OCI-LY7 (cell line): ENCODE measurements around the gene ORC6. TPM values are rescaled to one million over a fixed set of nuclear protein-coding genes. Genes with fewer than 3 reads are reported as not detected.

Experiments
- BruUV-seq: library from RNA; stranded (reverse); fragments of 400-500 nt; replicated peaks from 2 replicates; lab custom pipeline; 2021; lab: Mats Ljungman, UMichigan
- CTCF ChIA-PET: fragments of 300-600 bp; sonication (Branson Sonifier 250); formaldehyde crosslinking; loops from one replicate; lab custom pipeline; 2022; ENCODE audit warnings: antibody characterized with exemption; ENCODE audit not compliant: unreplicated experiment; lab: Charles Lee
- POLR2A ChIA-PET: fragments of 300-600 bp; sonication (Branson Sonifier 250); formaldehyde crosslinking; loops from one replicate; lab custom pipeline; 2022; ENCODE audit warnings: antibody characterized with exemption; lab: Charles Lee
- DNase-seq: peaks from one replicate; pipeline ENCODE4 v3.0.0-alpha.2; 2015; ENCODE audit warnings: low spot score
- H2AFZ ChIP-seq: fragments of 200-600 bp; sonication (generic), shearing (Covaris generic); 2 replicates; pipeline ENCODE4 v1.6.1; 2014; ENCODE audit warnings: mild to moderate bottlenecking, antibody characterized with exemption, low read length, moderate library complexity
- H3K27ac ChIP-seq: fragments of 200-600 bp; sonication (generic); 2 replicates; pipeline ENCODE4 v1.5.1; 2014; ENCODE audit warnings: mixed run types, low read depth, mild to moderate bottlenecking, moderate library complexity, low read length, inconsistent platforms; ENCODE audit not compliant: poor library complexity, severe bottlenecking
- H3K36me3 ChIP-seq: fragments of 200-600 bp; sonication (generic); 2 replicates; pipeline ENCODE4 v1.6.1; 2014; ENCODE audit warnings: mild to moderate bottlenecking, antibody characterized with exemption, low read length, moderate library complexity, mixed read lengths; ENCODE audit not compliant: insufficient read depth
- H3K4me1 ChIP-seq: fragments of 200-600 bp; sonication (generic); 2 replicates; pipeline ENCODE4 v1.5.1; 2014; ENCODE audit warnings: mild to moderate bottlenecking, low read length; ENCODE audit not compliant: insufficient read depth, poor library complexity, severe bottlenecking
- H3K4me2 ChIP-seq: fragments of 200-600 bp; sonication (generic); 2 replicates; pipeline ENCODE4 v1.6.1; 2014; ENCODE audit warnings: mild to moderate bottlenecking, low read length
- H3K4me3 ChIP-seq: fragments of 200-600 bp; sonication (generic); 2 replicates; pipeline ENCODE4 v1.5.1; 2014; ENCODE audit warnings: mild to moderate bottlenecking, low read depth, low read length; ENCODE audit not compliant: poor library complexity, severe bottlenecking
- H3K79me2 ChIP-seq: fragments of 200-600 bp; sonication (generic); 2 replicates; pipeline ENCODE4 v1.6.1; 2016; ENCODE audit warnings: low read depth, mild to moderate bottlenecking, low read length, moderate library complexity, mixed read lengths; ENCODE audit not compliant: insufficient read depth
- H3K9me2 ChIP-seq: fragments of 200-600 bp; sonication (generic); 2 replicates; pipeline ENCODE4 v1.6.1; 2016; ENCODE audit warnings: mild to moderate bottlenecking, low read length, mixed read lengths; ENCODE audit not compliant: insufficient read depth
- H3K9me3 ChIP-seq: fragments of 200-600 bp; sonication (generic); 2 replicates; pipeline ENCODE4 v1.6.1; 2014; ENCODE audit warnings: mild to moderate bottlenecking, mixed run types, low read length, mixed read lengths
- H4K20me1 ChIP-seq: fragments of 200-600 bp; sonication (generic); 2 replicates; pipeline ENCODE4 v1.6.1; 2014; ENCODE audit warnings: mild to moderate bottlenecking, antibody characterized with exemption, low read length, moderate library complexity, mixed read lengths; ENCODE audit not compliant: insufficient read depth
- EZH2phosphoT487 ChIP-seq: fragments of 200-600 bp; sonication (generic); IDR thresholded peaks from 2 replicates; pipeline ENCODE4 v1.6.1; 2018; ENCODE audit warnings: low read depth, borderline replicate concordance, mild to moderate bottlenecking, mixed run types, antibody characterized with exemption, low read length, moderate library complexity, mixed read lengths
- intact Hi-C: fragments of 100-400 bp; cut with micrococcal nuclease; formaldehyde crosslinking; loops from one replicate; pipeline ENCODE4 v1.10.0; 2022; ENCODE audit not compliant: unreplicated experiment
- total RNA-seq, 2 experiments: library from RNA; depleted of rRNA in 1 of 2; stranded (reverse); fragments of >200 nt in 1 of 2; shearing (Covaris generic) in 1 of 2; gene quantifications; 2 replicates each; pipeline ENCODE4 v1.2.3, GENCODE V29; 2014 to 2022
- TF ChIP-seq, protein P1 (sequence below): fragments of 200-600 bp; sonication (generic); conservative IDR thresholded peaks from 2 replicates; pipeline ENCODE4 v1.5.1; 2014; ENCODE audit warnings: mild to moderate bottlenecking, antibody characterized with exemption, low read length, moderate library complexity, mixed read lengths

ORC6 gene
- total RNA-seq, 2 experiments from 2014 or later, result 67.4 to 100 TPM

DNA sequence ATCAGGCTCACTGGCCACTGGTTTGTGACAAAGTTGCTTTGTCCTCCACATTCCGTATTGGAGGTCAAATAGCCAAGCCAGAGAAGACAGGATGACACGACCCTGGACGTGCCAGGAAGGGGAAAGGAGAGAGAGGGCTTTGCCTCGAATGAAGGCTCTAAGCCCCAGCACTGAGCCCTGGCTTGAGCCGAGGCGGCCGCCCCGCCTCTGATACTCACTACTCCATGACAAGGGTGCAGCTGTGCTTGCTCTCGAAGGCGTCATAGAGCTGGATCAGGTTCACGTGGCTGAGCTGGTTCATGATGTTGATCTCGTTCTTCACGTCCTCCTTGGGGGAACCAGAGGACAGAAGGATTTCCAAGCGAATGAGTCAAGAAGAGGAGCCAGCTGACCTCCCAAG lies 39.3 kb downstream of the ORC6 start:
- DNase-seq, result no peak
- Histone ChIP-seq H2AFZ (no peak overlapping the region), H3K79me2 (no peaks in the 10 kb centered on the region), H4K20me1 (no peaks in the 10 kb centered on the region), H3K4me3 (no peak overlapping the region), H3K9me2 (no peaks in the 10 kb centered on the region), H3K4me1 (no peaks in the 10 kb centered on the region), H3K27ac (no peak overlapping the region), H3K36me3 (no peaks in the 10 kb centered on the region), H3K4me2 (no peak overlapping the region), H3K9me3 (peaks cover 8% of the 10 kb centered on the region; the same call in 1 of the 2 replicates)
- TF ChIP-seq, protein P1, sequence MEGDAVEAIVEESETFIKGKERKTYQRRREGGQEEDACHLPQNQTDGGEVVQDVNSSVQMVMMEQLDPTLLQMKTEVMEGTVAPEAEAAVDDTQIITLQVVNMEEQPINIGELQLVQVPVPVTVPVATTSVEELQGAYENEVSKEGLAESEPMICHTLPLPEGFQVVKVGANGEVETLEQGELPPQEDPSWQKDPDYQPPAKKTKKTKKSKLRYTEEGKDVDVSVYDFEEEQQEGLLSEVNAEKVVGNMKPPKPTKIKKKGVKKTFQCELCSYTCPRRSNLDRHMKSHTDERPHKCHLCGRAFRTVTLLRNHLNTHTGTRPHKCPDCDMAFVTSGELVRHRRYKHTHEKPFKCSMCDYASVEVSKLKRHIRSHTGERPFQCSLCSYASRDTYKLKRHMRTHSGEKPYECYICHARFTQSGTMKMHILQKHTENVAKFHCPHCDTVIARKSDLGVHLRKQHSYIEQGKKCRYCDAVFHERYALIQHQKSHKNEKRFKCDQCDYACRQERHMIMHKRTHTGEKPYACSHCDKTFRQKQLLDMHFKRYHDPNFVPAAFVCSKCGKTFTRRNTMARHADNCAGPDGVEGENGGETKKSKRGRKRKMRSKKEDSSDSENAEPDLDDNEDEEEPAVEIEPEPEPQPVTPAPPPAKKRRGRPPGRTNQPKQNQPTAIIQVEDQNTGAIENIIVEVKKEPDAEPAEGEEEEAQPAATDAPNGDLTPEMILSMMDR, result no peak
- ChIA-PET CTCF (no interaction called here), POLR2A (interaction anchor here (2.2 kb wide), 1 partner anchor 11 kb away, joined by 5 read pairs; no protein-coding TSS in a partner anchor)
- BruUV-seq, result no TSS peak
- intact Hi-C loops, result no loop called here

DNA sequence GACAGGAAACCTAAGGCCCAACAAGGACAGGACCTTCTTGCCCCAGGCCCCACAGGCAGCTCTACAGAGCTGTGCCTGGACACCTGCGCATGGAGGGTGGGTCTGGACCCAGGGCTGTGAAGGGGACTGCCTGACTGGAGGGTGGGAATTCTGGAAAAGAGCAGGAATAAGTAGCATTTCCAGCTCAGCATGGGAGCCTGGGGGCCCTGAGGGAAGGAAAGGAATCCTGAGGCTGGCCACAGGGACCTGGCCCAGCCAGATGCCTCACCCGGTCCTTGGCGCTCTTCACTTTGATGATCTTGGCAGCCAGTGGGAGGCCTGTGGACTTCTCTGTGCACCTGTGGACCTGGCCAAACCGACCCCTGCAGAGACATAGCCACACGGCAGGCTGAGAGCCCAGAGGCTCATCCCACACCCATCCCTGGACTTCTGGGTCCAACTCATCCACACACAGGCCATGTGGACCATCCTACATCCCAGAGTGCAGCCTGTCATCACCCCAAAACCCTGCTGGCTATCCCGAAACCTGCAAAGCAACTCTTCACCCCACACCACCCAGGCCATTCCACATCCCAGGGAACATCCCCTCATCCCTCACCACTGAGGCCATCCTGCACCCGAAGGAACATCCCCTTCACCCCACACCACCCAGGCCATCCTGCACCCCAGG lies 40.0 kb downstream of the ORC6 start:
- H3K4me3 ChIP-seq, result no peak overlapping the region
- CTCF ChIA-PET, result no interaction called here
- peaks cover 8% of the 10 kb centered on the region; the same call in 1 of the 2 replicates for H3K9me3 ChIP-seq
- no peak overlapping the region for H3K27ac ChIP-seq
- no peak for DNase-seq
- no peak overlapping the region for H2AFZ ChIP-seq
- no peaks in the 10 kb centered on the region for H3K36me3 ChIP-seq
- no peaks in the 10 kb centered on the region for H3K9me2 ChIP-seq
- BruUV-seq, result no TSS peak
- TF ChIP-seq EZH2phosphoT487, result no peak
- TF ChIP-seq, protein P1, result no peak
- H3K79me2 ChIP-seq, result no peaks in the 10 kb centered on the region
- no peak overlapping the region for H3K4me2 ChIP-seq
- no peaks in the 10 kb centered on the region for H3K4me1 ChIP-seq
- intact Hi-C loops, result no loop called here
- no peaks in the 10 kb centered on the region for H4K20me1 ChIP-seq
- POLR2A ChIA-PET, result interaction anchor here (2.2 kb wide), 1 partner anchor 10 kb away, joined by 5 read pairs; no protein-coding TSS in a partner anchor

DNA sequence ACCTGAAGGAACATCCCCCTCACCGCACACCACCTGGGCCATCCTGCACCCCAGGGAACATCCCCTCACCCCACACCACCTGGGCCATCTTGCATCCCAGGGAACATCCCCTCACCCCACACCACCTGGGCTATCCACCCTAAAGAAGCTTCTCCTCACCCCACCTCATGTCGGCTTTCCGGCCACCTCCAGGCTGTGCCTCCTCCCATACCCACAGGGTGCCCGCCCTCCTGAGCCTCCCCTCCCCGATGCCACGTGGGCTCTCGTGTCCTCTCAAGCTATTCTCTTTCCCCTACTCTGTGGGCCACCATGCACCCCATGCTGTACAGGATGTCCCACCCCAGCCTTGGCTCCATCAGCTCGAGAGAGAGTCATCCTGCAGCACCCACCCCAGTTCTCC lies 40.7 kb downstream of the ORC6 start:
- POLR2A ChIA-PET, result interaction anchor here (2.2 kb wide), 1 partner anchor 10 kb away, joined by 5 read pairs; no protein-coding TSS in a partner anchor
- DNase-seq, result no peak
- BruUV-seq, result no TSS peak
- intact Hi-C loops, result no loop called here
- H3K9me3 ChIP-seq, result peaks cover 5% of the 10 kb centered on the region; the same call in 1 of the 2 replicates
- H3K4me1 ChIP-seq, result no peaks in the 10 kb centered on the region
- no peak overlapping the region for H3K4me2 ChIP-seq
- TF ChIP-seq, protein P1, result no peak
- TF ChIP-seq EZH2phosphoT487, result no peak
- no peaks in the 10 kb centered on the region for H3K79me2 ChIP-seq
- no peak overlapping the region for H3K27ac ChIP-seq
- no peaks in the 10 kb centered on the region for H3K36me3 ChIP-seq
- H4K20me1 ChIP-seq, result no peaks in the 10 kb centered on the region
- H3K4me3 ChIP-seq, result no peak overlapping the region
- H2AFZ ChIP-seq, result no peak overlapping the region
- H3K9me2 ChIP-seq, result no peaks in the 10 kb centered on the region
- CTCF ChIA-PET, result no interaction called here
